NOMO-1 (cell line): ENCODE data around the gene THAP7.
A peak's percentile ranks its signal among the peaks of the same experiment; 100 is the strongest.
"Not testable (repeated sequence)": the region's sequence is repeated elsewhere in the genome, so short reads cannot be mapped to it uniquely, and the experiment has no call there.

ENCODE experiments used
- DNase-seq, 2 experiments: peaks; one replicate each; lab custom pipeline; 2025; ENCODE audit not compliant: unreplicated experiment in 2 of 2; lab: John Stamatoyannopoulos, UW

Gene THAP7

DNA sequence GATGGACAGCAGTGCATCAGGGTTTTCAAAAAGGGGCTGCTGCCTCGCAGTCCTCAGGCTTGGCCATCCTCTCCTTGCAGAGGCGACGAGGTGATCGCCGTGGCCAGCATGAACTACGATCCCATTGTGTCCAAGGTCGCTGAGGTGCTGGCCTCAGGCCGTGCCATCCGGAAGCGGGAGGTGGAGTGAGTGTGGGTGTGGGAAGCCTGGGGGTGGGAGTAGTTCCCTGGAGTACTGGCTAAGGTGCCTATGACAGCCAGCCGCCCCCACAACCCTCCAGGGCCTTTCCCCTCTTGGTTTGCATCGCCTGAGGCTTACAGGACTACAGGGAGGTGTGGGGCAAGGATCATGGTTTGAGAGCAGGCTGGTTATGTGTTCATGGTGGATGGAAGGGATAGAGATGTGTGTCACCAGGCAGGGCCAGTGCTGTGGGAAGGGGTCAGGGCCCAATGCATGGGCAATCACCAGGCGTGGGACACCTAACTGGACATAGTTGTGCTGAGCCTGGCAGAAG is 21.9 kb downstream of the THAP7 start:
- no peak for DNase-seq

- no peak for DNase-seq
Observed at GRCh38 chr22:20979243-20979809, 22.6 kb downstream of the THAP7 start.

- DNase-seq = no peak
Observed at GRCh38 chr22:20978419-20978818, 23.5 kb downstream of the THAP7 start.

DNA sequence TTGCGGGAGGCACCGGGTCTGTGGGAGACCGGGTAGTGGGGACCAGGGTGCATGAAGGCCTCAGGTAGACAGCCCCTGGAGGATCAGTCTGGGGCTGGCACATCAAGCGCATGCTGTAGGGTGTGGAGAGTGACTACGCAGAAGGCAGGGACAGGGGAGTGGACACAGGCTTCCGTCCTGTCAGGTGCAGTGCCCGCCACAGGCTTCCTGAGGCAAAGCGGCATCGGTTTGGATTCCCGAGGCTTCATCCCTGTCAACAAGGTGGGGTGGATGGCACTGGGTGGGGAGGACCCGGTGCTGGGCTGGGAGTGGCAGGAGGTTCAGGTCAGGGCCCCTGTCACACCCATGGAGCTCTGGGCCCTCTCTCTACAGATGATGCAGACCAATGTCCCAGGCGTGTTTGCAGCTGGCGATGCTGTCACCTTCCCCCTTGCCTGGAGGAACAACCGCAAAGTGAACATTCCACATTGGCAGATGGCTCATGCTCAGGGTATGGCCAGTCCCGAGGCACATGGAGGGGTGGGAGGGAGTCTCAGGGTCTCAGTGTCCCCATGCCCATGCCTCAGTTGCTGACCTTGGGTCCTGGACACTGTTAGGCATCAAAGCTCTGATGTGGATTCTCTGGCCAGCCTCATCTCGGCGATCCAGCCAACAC is 24.3 kb downstream of the THAP7 start:
- no peak for DNase-seq

GRCh38 chr22:20977019-20977418 is 24.9 kb downstream of the THAP7 start:
- no peak for DNase-seq

DNA sequence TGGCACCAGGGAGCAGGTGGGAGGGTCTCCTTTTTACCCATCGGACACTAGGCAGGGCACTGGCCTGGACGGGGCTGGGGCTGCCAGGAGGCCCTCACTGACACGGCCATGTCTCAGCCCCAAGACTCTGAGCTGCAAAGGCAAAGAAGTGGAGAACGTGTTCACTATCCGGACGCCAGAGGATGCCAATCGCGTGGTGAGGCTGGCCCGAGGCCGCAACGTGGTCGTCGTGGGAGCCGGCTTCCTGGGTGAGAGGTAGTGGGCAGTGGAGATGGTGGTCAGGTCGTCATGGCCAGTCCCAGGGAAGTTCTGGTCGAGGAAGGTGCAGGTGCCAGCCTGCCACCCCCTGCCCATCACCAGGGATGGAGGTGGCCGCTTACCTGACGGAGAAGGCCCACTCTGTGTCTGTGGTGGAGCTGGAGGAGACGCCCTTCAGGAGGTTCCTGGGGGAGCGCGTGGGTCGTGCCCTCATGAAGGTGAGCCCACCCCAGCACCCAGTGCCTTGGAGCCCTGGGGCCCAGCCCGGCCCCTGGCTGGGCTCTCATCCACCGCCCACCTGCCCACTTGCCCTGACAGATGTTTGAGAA is 25.5 kb downstream of the THAP7 start:
- DNase-seq = no peak

DNA sequence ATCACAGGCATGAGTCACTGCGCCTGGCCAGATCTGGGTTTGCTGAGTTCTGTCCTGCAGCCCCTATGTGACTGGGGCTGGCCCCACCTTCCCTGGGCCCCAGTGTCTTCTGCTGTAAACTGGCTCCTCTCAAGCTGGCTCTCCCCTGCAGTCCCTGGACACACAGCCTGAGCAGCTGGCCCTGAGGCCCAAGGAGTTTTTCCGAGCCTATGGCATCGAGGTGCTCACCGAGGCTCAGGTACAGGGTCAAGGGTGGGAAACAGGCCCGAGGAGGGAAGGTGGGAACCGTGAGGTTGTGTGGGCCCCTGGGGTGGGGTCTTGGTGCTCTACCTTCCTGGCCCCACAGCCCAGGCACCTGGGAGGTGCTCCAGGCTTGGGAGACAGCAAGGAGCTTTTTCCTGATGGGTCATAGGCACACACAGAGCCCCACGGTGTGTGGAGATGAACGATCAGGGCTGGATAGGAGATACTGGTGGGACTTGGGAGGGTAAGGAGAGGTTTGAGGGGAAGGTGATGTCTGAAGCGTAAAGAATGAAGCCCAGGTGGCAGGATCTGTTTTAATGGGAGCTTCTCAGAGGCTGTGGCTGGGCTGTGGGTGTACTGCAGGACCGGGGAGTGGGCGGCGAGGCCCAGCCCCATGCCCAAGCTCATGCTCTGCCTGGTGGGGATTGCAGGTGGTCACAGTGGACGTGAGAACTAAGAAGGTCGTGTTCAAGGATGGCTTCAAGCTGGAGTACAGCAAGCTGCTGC is 26.2 kb downstream of the THAP7 start:
- DNase-seq = no peak

DNA sequence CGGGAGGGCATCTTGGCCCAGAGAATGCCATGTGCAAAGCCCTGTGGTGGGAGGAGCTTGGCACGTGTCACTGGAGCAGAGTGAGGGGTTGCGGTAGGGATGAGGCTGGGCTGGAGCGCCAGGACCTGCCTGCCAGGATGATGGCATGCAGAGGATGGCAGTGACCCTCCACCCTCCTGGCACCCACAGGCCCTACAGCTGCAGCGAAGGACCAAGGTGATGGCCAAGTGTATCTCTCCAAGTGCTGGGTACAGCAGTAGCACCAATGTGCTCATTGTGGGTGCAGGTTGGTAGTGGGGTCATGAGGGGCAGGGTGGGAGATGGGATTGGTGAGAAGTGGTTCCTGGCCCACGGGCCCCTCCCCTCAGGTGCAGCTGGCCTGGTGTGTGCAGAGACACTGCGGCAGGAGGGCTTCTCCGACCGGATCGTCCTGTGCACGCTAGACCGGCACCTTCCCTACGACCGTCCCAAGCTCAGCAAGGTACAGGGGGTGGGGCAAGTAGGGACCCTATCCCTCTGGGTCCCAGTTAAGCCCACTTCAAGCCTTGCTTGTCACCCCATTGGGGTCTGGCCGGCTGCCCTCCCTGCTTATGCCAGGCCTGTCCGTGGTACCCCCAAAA is 27.5 kb downstream of the THAP7 start:
- DNase-seq = no peak

- DNase-seq = no peak
Observed at GRCh38 chr22:20973634-20974286, 28.2 kb downstream of the THAP7 start.

DNA sequence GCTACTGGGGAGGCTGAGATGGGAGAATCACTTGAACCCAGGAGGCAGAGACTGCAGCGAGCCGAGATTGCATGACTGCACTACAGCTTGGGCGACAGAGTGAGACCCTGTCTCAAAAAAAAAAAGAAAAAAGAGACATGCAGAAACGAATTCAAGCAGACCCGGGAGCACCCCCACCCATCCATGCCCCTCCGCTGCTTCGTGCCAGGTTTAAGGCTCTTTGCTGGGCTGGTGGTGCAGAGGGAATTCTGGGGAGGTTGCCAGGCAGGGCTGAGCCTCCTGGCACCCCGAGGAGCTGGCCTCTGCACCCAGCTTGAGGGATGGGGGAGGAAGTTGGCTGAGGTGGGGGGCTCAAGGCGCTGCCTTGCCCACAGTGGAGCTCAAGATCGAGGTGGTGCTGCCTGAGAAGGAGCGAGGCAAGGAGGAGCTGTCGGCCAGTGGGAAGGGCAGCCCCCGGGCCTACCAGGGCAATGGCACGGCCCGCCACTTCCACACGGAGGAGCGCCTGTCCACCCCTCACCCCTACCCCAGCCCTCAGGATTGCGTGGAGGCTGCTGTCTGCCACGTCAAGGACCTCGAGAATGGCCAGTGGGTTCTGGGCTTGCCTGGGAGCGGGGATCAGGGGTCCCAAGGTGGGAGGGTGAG is 28.9 kb downstream of the THAP7 start:
- DNase-seq = no peak

GRCh38 chr22:20972014-20972694 is 29.8 kb downstream of the THAP7 start:
- DNase-seq = not testable (repeated sequence)

GRCh38 chr22:20970939-20971657 is 30.8 kb downstream of the THAP7 start:
- DNase-seq = no peak

DNA sequence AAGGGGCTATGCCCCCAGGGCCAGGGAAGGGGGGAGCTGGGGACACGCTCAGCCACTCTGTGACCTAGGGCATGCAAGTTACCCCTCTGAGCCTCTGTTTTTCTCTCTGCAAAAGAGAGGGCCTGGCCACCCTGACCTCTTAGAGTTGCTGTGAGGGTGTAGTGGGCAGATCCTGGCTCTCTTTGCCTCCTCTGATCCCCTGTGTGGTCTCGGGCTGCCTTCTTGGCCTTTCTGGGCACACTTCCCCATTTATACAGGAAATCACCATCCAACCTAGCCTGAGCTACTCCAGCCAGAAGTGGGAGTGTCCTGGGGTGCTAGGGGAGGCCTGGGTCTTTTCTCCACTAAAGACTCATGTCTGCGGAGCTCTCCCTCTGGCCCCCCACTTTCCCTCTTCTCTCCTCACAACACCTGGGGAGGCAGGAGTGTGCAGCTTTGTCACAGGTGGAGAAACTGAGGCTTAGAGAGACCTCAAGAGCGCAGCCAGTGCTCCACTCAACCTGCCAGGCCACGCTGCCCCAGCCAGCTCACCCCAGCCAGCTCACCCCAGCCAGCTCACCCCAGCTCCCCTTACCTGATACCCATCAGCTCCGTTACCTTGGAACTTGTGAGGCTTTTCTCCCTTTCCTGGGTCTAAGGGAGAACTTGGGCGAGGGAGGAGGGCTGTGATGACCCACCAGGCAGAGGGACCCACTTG is 33.5 kb downstream of the THAP7 start:
- peak; percentile 48 to 49 for DNase-seq

DNA sequence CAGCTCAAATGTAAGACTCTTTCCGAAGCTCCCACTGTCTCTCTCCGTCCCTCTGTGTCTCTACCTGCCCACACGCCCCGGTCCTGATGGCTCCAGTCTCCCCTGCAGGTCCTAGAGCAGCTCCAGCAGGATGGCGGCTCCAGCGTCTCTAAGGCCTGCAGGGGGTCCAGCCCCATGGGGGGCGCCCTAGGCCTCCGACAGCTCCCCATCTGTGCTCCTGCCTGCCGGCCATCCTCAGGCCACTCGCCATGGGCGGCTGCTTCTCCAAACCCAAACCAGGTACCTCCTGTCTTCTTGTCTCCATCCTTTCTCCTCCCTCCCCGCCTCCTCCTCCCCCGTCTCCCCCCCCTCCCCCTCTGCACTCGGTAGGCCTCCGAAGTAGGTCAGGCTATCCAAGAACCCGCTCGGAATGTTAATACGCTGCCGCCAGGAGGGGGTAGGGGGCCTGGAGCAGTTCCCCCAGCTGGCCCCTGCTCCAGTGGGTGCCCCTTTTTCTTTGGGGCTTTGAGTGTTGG is 34.2 kb downstream of the THAP7 start:
- DNase-seq = no peak

DNA sequence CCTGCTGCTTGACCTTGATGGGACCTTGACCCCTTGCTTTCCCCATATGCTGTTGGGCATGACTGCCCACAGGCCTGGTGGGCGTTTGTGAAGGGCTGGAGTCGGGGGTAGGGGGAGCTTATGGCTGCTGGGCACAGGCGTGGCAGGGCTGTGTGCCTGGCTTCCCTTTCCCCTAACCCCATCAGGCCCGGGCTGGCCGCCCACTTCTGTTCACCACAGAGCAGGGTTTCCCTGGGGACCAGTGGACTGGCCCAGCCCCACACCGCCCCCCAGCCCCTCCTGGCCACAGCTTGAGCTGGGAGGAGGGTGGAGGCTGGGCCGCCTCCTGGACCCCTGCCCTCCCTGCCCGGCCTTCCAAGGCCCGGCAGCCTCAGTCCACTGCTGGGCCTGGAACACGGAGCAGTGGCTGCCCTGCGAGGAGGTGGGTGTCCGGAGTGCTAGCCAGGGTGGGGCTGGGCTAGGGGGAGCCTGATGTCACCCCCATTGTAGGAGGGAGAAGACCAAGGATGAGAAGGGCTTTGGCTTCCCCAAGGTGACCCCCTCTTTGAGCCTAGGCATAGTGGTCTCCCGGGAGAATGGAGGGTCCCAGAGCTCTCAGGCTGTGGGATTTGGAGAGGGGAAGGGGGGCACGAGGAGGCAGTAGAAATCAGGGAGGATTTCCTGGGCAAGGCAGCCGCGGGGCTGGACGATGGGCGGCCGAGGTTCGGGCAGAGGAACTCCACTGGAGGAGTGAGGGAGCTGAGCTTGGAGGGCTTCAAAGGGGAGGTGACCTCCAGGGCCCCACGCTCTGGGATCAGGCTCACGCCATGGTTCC is 34.8 kb downstream of the THAP7 start, which contains the start of gene AIFM3:
Gene AIFM3, plus strand, starts transcription at position 373 of the 814 bp plus-strand sequence. CDS start 690 bp downstream, outside the sequence.
- DNase-seq = no peak

DNA sequence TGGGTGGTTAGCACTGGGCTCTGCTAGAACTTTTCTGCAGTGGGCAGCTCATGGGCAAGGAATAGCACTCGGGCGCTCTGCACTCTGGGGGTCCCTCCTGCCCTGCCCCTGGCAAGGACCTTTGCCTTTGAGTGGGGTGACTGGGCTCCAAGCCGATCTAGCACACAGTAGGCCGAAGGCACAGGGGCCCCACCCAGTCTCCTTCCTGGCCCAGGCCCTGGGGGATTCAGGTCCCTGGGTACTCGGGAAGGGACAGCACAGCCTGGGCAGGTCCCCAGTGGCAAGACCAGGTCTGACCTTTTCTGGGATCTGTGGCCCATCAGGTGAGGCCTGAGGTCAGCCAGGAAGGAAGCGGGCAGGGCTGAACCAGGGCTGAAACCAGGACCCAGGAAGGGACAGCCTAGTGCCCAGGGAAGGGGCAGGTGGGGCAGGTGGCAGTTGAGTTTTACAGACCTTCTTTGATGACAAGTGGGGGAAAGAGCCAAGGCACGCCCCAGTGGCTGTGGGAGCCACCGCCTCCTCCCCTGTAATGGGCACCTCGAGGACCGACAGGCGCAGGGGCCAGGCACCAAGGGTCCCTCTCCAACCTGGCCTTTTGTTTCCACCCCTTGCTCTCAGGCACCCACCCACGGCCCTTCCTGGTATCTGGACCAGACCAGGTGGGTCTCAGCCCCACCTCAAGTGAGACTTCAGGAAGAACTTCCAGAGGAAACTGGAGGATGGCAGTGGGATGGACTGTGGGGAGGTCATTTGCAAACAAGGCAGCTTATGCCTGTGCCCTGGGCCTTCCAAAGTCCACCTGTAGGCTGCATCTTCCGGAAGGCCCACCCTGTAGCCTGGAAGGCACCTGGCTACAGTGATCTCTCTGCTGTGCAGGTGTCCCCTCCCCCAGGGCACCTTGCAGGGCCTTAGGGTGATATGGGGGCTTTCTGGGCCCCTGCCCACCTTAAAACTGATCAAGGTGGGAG is 35.7 kb downstream of the THAP7 start:
- no peak for DNase-seq
